CD4-positive, alpha-beta T cell treated with Interleukin-15 for 1 hour (primary cell): ENCODE data around the gene HBA1.
"Not testable (repeated sequence)": the region's sequence is repeated elsewhere in the genome, so short reads cannot be mapped to it uniquely, and the experiment has no call there.

Experiments used
- DNase-seq: peaks from one replicate; pipeline ENCODE4 v3.0.0-alpha.2; 2020

HBA1 gene

DNA sequence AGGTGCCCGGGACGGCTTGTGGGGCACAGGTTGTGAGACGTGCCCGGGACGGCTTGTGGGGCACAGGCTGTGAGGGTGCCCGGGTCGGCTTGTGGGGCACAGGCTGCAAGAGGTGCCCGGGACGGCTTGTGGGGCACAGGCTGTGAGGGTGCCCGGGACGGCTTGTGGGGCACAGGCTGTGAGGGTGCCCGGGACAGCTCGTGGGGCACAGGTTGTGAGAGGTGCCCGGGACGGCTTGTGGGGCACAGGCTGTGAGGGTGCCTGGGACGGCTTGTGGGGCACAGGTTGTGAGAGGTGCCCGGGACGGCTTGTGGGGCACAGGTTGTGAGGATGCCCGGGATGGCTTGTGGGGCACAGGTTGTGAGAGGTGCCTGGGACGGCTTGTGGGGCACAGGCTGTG, 16.2 kb upstream of the HBA1 start:
- DNase-seq: not testable (repeated sequence)

DNA sequence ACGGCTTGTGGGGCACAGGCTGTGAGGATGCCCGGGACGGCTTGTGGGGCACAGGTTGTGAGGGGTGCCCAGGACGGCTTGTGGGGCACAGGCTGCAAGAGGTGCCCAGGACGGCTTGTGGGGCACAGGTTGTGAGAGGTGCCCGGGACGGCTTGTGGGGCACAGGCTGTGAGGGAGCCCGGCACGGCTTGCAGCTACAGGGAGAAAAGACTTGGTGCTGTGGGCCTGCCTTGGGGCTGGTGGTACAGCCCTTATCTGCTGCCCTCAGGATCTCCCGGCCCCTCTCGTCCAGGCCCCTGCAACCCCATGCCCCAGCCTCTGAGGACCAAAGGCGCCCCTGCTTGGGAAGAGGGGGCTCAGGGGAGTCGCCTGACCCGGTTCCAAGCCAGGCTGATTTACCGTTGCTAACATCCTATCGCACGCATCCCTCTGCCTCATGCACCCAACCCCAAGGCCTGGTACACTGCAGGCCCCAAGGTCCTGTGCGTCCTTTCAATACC, 15.7 kb upstream of the HBA1 start:
- no peak for DNase-seq

DNA sequence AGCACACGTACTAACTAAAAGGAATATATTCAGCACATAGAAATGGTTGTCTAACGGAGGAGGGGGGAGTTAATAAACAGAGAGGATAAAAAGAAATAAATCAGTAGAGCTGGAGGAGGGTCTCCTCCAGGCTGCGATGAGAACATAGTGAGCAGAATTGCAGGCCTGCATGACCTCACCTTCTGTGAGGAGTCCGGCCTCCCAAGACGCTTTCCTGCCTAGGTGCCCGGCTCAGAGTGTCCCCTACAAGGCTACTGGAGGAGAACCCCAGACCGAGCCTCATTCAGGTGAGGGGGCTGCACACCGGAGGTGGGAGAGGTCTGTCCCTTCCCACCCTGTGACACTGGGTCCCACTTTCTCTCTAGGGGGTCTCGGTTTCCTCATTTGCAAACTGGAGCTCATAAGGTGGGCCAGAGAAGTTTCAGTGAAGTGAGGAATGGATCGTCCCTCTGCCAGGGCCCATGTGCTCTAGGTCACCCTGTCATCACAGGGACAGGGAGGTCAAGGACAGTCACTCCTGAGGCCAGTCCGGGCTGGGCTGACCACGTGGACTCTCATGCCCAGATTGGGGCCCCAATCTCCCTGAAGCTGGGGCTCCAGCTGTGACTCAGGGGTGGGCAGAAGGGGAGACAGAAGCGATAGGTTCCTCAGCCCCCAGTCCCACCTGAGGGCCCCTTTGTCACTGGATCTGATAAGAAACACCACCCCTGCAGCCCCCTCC, 14.0 kb upstream of the HBA1 start:
- no peak for DNase-seq

DNA sequence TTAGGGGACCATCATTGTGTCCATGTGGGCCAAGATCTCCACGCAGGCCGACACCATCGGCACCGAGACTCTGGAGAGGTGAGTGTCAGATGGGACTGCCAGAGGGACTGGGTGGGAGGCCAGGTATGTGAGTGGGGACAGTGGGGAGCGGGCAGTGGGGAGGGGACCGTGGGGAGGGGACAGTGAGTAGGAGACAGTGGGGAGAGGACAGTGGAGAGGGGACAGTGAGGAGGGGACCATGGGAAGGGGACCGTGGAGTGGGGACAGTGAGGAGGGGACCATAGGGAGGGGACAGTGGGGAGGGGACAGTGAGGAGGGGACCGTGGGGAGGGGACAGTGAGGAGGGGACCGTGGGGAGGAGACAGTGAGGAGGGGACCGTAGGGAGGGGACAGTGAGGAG, 13.3 kb upstream of the HBA1 start:
- not testable (repeated sequence) for DNase-seq

DNA sequence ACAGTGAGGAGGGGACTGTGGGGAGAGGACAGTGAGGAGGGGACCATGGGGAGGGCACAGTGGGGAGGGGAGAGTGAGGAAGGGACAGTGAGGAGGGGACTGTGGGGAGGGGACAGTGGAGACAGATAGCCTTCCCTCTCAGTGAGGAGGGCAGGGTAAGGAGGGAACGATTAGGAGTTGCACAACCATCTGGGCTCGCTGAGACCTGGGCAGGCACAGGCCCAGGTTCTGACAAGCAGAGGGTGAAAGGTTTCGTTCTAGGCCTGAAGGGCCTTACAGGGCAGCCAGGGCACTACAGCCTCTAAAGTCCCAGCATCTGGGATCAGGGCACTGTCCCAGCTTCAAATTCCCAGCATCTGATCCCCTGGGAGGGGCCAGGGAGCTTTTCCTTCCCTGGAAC, 12.8 kb upstream of the HBA1 start:
- not testable (repeated sequence) for DNase-seq

DNA sequence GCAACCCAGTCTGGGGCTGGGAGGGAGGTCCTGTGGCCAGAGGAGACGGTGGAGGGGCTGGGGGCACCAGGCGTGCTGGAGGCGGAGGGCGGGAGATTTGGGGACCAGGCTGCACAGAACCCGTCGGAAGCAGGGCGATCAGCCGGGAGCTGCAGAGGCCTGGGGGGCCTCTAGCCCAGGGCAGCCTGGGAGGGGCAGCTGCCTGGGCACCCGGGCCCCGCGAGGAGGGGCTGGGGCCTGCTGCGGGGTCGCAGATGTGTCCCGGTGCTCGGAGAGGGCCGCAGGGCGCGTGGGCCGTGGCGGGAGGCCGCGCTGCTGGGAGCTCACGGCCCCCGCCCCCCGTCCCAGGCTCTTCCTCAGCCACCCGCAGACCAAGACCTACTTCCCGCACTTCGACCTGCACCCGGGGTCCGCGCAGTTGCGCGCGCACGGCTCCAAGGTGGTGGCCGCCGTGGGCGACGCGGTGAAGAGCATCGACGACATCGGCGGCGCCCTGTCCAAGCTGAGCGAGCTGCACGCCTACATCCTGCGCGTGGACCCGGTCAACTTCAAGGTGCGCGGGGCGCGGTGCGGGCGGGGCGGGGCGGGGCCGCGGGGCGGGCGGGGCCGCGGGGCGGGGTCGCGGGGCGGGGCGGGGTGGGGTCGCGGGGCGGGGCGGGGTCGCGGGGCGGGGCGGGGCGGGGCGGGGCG, 12.2 kb upstream of the HBA1 start:
- not testable (repeated sequence) for DNase-seq

DNA sequence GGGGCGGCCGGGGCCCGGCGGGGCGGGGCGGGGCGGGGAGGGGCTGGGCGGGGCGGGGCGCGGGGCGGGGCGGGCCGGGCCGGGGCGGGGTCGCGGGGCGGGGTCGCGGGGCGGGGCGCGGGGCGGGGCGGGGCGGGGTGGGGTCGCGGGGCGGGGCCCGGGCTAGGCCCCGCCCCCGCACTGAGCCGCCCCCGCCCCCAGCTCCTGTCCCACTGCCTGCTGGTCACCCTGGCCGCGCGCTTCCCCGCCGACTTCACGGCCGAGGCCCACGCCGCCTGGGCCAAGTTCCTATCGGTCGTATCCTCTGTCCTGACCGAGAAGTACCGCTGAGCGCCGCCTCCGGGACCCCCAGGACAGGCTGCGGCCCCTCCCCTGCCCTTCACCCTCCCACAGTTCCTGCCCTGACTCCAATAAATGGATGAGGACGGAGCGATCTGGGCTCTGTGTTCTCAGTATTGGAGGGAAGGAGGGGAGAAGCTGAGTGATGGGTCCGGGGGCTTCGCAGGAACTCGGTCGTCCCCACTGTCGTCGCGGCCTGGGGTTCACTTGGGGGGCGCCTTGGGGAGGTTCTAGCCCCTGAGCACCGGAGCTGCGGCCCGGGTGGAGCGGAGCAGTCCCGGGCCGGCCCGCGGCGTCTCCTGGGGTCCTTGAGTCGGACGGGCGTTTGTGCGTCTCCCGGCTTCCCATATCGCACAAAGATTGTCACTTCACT, 11.5 kb upstream of the HBA1 start:
- no peak for DNase-seq

DNA sequence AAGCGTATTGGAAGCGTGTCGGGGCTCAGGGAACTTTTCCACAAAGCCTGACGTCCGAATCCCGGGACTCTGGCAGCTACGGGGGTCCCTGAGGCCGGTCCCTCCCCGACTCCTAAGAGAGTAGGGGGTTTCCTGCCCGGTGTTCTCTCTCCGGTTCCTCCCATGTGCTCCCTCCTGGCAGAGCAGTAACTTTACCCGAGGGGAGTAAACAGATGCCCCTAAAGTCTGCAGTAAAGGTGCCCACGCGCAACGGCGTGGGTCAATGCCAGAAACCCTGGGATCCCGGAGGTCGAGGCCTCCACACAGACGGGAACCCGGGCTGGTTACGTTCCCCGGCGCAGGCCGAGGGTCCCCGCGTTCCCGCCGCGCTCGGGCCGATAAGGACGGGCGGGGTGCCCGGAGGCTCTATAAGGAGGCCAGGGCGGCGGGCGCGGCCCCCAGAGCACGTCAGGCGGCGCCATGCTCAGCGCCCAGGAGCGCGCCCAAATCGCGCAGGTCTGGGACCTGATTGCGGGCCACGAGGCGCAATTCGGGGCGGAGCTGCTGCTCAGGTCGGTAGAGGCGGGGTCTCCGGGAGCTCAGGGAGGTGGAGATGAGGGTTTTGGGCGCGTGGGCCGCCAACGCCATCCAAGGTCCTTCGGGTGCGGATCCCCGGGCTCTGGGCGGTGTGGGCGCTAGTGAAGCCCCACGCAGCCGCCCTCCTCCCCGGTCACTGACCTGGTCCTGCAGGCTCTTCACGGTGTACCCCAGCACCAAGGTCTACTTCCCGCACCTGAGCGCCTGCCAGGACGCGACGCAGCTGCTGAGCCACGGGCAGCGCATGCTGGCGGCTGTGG, 10.7 kb upstream of the HBA1 start, which contains the start of gene HBM:
Gene HBM, plus strand, starts transcription at position 440 of the 836 bp plus-strand sequence. Its CDS starts 20 bp downstream, at position 460.
- no peak for DNase-seq

DNA sequence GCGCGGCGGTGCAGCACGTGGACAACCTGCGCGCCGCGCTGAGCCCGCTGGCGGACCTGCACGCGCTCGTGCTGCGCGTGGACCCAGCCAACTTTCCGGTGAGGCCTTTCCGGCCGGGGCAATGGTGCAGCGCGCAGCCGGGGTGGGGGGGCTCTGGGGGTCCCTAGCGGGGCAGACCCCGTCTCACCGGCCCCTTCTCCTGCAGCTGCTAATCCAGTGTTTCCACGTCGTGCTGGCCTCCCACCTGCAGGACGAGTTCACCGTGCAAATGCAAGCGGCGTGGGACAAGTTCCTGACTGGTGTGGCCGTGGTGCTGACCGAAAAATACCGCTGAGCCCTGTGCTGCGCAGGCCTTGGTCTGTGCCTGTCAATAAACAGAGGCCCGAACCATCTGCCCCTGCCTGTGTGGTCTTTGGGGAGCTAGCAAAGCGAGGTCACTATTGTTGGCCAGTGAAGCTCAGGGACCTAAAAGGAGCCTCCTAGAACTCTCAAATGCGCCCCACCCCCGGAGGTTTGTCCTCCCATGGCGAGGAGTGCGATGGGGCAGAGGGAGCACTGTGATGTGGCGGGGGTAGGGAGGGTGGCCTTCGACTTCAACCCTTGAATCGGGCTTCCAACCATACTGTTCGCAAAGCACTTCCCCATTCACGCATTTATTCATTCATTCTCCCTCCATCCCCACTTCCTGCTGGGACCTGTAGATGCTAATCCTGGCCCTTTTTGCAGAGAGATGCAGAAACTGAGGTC, 9.9 kb upstream of the HBA1 start:
- no peak for DNase-seq

DNA sequence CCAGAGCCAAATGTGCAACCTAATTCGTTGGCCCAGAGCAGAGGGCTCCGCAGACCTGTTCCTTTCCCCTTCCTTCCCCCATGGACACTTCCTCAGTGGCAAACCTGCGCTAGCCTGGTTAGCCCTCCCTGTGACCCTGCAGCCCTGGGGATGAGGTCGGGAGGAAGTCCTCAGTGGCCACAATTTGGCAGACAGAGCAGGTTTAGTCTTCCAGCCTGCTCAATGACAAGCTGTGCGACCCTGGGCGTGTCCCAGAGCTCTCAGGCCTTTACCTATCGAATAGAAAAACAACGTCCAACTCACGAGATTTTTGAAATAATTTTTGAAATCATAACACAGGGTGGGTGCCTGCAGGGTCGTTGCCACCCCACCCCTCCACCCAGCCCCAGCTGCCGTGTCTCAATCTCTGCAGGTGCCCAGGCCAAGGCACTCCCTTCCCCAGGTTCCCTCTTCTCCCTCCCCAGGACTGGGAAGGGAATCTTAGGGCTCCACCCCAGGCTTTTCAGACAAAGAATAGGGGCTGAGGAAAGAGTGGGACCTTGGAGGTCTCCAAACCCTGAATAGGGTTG, 9.3 kb upstream of the HBA1 start:
- DNase-seq: no peak

DNA sequence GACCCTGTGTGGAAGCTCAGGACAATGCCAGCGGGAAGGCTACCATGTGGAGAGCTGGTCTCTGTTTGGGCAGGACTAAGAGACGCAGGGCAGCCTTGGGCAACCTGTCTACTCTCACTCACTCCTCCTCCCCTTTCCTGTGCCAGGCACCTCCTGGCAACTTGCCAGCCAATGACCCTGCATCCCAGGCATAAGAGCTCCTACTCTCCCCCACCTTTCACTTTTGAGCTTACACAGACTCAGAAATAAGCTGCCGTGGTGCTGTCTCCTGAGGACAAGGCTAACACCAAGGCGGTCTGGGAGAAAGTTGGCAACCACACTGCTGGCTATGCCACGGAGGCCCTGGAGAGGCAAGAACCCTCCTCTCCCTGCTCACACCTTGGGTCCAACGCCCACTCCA, 8.1 kb upstream of the HBA1 start:
- no peak for DNase-seq

DNA sequence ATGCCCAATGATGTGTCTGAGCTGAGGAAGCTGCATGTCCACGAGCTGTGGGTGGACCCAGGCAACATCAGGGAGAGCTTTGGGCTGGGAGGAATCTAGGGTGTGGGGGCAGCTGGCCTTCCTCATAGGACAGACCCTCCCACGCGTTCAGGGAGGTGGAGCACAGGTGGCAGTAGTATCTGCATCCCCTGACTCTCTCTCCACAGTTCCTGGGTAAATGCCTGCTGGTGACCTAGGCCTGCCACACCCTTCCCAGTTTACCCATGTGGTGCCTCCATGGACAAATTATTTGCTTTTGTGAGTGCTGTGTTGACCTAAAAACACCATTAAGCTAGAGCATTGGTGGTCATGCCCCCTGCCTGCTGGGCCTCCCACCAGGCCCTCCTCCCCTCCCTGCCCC, 7.5 kb upstream of the HBA1 start:
- no peak for DNase-seq

DNA sequence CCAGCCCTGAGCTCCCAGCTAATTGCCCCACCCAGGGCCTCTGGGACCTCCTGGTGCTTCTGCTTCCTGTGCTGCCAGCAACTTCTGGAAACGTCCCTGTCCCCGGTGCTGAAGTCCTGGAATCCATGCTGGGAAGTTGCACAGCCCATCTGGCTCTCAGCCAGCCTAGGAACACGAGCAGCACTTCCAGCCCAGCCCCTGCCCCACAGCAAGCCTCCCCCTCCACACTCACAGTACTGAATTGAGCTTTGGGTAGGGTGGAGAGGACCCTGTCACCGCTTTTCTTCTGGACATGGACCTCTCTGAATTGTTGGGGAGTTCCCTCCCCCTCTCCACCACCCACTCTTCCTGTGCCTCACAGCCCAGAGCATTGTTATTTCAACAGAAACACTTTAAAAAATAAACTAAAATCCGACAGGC, 6.4 kb upstream of the HBA1 start:
- DNase-seq: not testable (repeated sequence)

DNA sequence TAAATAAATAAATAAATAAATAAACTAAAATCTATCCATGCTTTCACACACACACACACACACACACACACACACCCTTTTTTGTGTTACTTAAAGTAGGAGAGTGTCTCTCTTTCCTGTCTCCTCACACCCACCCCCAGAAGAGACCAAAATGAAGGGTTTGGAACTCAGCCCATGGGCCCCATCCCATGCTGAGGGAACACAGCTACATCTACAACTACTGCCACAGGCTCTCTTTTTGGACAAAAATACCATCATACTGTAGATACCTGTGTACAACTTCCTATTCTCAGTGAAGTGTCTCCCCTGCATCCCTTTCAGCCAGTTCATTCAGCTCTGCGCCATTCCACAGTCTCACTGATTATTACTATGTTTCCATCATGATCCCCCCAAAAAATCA, 5.7 kb upstream of the HBA1 start:
- DNase-seq: no peak

DNA sequence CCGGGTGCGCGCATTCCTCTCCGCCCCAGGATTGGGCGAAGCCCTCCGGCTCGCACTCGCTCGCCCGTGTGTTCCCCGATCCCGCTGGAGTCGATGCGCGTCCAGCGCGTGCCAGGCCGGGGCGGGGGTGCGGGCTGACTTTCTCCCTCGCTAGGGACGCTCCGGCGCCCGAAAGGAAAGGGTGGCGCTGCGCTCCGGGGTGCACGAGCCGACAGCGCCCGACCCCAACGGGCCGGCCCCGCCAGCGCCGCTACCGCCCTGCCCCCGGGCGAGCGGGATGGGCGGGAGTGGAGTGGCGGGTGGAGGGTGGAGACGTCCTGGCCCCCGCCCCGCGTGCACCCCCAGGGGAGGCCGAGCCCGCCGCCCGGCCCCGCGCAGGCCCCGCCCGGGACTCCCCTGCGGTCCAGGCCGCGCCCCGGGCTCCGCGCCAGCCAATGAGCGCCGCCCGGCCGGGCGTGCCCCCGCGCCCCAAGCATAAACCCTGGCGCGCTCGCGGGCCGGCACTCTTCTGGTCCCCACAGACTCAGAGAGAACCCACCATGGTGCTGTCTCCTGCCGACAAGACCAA, 4.0 kb upstream of the HBA1 start, which contains the start of gene HBA2:
Gene HBA2, plus strand, starts transcription at position 503 of the 568 bp plus-strand sequence. Its CDS starts 37 bp downstream, at position 540.
- not testable (repeated sequence) for DNase-seq

DNA sequence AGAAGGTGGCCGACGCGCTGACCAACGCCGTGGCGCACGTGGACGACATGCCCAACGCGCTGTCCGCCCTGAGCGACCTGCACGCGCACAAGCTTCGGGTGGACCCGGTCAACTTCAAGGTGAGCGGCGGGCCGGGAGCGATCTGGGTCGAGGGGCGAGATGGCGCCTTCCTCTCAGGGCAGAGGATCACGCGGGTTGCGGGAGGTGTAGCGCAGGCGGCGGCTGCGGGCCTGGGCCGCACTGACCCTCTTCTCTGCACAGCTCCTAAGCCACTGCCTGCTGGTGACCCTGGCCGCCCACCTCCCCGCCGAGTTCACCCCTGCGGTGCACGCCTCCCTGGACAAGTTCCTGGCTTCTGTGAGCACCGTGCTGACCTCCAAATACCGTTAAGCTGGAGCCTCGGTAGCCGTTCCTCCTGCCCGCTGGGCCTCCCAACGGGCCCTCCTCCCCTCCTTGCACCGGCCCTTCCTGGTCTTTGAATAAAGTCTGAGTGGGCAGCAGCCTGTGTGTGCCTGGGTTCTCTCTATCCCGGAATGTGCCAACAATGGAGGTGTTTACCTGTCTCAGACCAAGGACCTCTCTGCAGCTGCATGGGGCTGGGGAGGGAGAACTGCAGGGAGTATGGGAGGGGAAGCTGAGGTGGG, 3.1 kb upstream of the HBA1 start:
- DNase-seq: not testable (repeated sequence)

DNA sequence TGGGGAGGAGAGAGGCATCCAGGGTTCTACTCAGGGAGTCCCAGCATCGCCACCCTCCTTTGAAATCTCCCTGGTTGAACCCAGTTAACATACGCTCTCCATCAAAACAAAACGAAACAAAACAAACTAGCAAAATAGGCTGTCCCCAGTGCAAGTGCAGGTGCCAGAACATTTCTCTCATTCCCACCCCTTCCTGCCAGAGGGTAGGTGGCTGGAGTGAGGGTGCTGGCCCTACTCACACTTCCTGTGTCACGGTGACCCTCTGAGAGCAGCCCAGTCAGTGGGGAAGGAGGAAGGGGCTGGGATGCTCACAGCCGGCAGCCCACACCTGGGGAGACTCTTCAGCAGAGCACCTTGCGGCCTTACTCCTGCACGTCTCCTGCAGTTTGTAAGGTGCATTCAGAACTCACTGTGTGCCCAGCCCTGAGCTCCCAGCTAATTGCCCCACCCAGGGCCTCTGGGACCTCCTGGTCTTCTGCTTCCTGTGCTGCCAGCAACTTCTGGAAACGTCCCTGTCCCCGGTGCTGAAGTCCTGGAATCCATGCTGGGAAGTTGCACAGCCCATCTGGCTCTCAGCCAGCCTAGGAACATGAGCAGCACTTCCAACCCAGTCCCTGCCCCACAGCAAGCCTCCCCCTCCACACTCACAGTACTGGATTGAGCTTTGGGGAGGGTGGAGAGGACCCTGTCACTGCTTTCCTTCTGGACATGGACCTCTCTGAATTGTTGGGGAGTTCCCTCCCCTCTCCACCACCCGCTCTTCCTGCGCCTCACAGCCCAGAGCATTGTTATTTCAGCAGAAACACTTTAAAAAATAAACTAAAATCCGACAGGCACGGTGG, 2.3 kb upstream of the HBA1 start:
- not testable (repeated sequence) for DNase-seq

DNA sequence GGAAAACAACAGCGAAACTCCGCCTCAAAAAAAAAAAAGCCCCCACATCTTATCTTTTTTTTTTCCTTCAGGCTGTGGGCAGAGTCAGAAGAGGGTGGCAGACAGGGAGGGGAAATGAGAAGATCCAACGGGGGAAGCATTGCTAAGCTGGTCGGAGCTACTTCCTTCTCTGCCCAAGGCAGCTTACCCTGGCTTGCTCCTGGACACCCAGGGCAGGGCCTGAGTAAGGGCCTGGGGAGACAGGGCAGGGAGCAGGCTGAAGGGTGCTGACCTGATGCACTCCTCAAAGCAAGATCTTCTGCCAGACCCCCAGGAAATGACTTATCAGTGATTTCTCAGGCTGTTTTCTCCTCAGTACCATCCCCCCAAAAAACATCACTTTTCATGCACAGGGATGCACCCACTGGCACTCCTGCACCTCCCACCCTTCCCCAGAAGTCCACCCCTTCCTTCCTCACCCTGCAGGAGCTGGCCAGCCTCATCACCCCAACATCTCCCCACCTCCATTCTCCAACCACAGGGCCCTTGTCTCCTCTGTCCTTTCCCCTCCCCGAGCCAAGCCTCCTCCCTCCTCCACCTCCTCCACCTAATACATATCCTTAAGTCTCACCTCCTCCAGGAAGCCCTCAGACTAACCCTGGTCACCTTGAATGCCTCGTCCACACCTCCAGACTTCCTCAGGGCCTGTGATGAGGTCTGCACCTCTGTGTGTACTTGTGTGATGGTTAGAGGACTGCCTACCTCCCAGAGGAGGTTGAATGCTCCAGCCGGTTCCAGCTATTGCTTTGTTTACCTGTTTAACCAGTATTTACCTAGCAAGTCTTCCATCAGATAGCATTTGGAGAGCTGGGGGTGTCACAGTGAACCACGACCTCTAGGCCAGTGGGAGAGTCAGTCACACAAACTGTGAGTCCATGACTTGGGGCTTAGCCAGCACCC, 1.2 kb upstream of the HBA1 start:
- DNase-seq: no peak
